ENCODE measurements around the gene SDSL.

The SDSL gene

DNA sequence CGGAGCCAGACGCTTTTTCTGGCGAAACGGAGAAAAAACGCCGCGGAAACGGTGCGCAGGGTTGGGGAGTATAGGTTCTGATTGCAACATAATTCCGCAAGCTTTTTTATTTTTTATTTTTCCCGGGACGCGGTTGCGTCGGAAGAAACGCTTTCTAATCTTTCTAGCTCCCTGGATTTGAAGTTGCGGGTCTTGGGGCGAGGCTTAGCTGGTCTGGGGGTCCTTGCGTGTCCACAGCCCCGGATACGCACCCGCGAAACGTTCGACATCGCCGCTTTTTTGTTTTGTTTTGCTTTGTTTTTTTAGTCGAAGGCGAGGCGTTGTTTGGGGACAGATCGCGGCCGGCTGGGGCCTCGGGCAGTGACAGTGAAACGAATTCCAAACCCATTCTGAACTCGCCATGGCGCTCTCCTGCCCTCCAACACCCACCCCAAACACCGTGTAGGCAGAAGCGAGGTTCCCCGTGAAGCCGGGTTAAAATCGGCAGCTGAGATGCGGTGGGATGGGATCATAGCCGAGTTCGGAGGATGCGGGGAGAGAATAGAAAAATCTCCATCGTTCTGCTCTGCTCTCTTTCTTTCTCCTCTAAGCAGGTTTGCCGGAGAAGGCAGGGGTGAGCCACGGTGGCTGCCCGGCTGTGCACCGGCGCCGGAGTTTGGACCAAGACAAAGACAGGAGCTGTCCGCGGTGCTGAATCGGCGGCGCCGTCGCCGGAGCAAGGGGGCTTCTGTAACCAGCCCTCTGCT lies 57.6 kb downstream of the SDSL start:
- Histone ChIP-seq H3K4me1 (ENCODE audit: control insufficient read depth, low read length) (no peaks in the 10 kb centered on the region), H3K9me3 (ENCODE audit: control insufficient read depth, insufficient read depth, low read length) (no peaks in the 10 kb centered on the region), H3F3A (ENCODE audit: control insufficient read depth, insufficient read depth) (no peaks in the 10 kb centered on the region), H3K4me3 (ENCODE audit: low read length) (no peak overlapping the region), H3K27ac (ENCODE audit: low read depth, low read length) (no peak overlapping the region), H3K9me2 (replicated peaks; ENCODE audit: control insufficient read depth, low read length) (no peaks in the 10 kb centered on the region), H3K36me3 (ENCODE audit: control insufficient read depth, low read length) (no peaks in the 10 kb centered on the region), H3K79me2 (ENCODE audit: control insufficient read depth, low read length) (no peaks in the 10 kb centered on the region), H3K27me3 (ENCODE audit: control insufficient read depth, low read length) (peaks cover 17% of the 10 kb centered on the region), H4K20me1 (ENCODE audit: control insufficient read depth, insufficient read depth, low read depth, low read length) (no peaks in the 10 kb centered on the region), H3K4me2 (ENCODE audit: low read length) (no peak overlapping the region)
- TF ChIP-seq, protein P1, sequence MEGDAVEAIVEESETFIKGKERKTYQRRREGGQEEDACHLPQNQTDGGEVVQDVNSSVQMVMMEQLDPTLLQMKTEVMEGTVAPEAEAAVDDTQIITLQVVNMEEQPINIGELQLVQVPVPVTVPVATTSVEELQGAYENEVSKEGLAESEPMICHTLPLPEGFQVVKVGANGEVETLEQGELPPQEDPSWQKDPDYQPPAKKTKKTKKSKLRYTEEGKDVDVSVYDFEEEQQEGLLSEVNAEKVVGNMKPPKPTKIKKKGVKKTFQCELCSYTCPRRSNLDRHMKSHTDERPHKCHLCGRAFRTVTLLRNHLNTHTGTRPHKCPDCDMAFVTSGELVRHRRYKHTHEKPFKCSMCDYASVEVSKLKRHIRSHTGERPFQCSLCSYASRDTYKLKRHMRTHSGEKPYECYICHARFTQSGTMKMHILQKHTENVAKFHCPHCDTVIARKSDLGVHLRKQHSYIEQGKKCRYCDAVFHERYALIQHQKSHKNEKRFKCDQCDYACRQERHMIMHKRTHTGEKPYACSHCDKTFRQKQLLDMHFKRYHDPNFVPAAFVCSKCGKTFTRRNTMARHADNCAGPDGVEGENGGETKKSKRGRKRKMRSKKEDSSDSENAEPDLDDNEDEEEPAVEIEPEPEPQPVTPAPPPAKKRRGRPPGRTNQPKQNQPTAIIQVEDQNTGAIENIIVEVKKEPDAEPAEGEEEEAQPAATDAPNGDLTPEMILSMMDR (IDR thresholded peaks at IDR 0.05; ENCODE audit: low read depth, low read length, poor library complexity, severe bottlenecking) = no peak
- TF ChIP-seq EZH2phosphoT487 (IDR thresholded peaks at IDR 0.05; ENCODE audit: borderline replicate concordance, low read length) = no peak

DNA sequence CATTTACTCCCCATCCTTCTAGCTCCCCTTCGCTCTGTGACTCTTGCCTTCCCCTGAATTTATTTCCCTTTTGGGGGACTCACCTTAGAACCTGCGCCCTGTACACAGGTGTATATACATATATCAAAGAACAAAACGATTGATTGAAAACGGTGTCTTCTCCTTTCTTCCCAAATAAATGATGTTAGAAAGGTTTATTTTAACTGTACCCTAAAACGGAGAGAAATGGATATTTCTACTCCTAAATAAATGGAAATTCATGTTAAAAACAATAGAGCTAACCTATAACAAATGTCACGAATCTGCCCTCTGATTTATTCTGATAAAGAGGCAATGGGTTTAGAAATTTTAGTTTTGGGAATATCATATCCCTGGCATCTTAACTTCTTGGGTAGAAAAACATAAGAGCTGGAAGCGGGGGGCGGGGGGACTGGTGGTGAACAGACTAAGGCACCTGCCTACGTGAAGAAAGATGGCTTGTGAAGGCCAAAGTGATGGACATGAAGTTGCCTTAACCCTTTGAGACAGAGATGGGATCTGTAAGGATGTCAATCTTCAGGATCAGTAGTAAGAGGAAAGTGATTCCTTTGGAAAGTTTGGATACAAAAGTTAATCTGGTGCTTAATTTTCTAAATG lies 58.3 kb downstream of the SDSL start:
- Histone ChIP-seq H3K27ac (ENCODE audit: low read depth, low read length) (no peak overlapping the region), H4K20me1 (ENCODE audit: control insufficient read depth, insufficient read depth, low read depth, low read length) (no peaks in the 10 kb centered on the region), H3K9me3 (ENCODE audit: control insufficient read depth, insufficient read depth, low read length) (no peaks in the 10 kb centered on the region), H3K4me2 (ENCODE audit: low read length) (no peak overlapping the region), H3K4me1 (ENCODE audit: control insufficient read depth, low read length) (no peaks in the 10 kb centered on the region), H3K4me3 (ENCODE audit: low read length) (no peak overlapping the region), H3K27me3 (ENCODE audit: control insufficient read depth, low read length) (peaks cover 13% of the 10 kb centered on the region), H3K36me3 (ENCODE audit: control insufficient read depth, low read length) (no peaks in the 10 kb centered on the region), H3F3A (ENCODE audit: control insufficient read depth, insufficient read depth) (no peaks in the 10 kb centered on the region), H3K79me2 (ENCODE audit: control insufficient read depth, low read length) (no peaks in the 10 kb centered on the region), H3K9me2 (replicated peaks; ENCODE audit: control insufficient read depth, low read length) (no peaks in the 10 kb centered on the region)
- no peak for TF ChIP-seq EZH2phosphoT487 (IDR thresholded peaks at IDR 0.05; ENCODE audit: borderline replicate concordance, low read length)
- TF ChIP-seq, protein P1 (IDR thresholded peaks at IDR 0.05; ENCODE audit: low read depth, low read length, poor library complexity, severe bottlenecking) = no peak

DNA sequence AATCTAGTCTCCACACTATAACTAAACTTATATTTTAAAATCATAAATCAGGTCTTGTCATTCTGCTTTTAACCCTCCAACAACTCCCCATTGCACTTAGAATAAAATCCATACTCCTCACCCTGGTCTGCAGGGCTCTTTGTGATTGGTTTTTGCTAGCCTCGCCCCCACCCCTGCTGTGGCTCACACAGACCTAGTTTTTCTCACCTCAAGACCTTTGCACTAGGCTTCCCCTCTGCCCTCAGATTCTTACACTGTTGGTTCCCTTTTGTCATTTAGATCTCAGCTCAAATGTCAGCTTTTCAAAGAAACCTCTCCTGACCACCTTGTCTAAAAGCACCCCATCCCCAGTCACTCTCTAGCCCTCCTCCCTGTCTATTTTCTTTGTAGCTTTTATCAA lies 60.2 kb downstream of the SDSL start:
- Histone ChIP-seq H3K27ac (ENCODE audit: low read depth, low read length) (no peak overlapping the region), H3F3A (ENCODE audit: control insufficient read depth, insufficient read depth) (no peaks in the 10 kb centered on the region), H3K9me2 (replicated peaks; ENCODE audit: control insufficient read depth, low read length) (no peaks in the 10 kb centered on the region), H3K4me2 (ENCODE audit: low read length) (no peak overlapping the region), H3K4me3 (ENCODE audit: low read length) (no peak overlapping the region), H3K4me1 (ENCODE audit: control insufficient read depth, low read length) (no peaks in the 10 kb centered on the region), H3K79me2 (ENCODE audit: control insufficient read depth, low read length) (no peaks in the 10 kb centered on the region), H3K27me3 (ENCODE audit: control insufficient read depth, low read length) (peaks cover 13% of the 10 kb centered on the region), H4K20me1 (ENCODE audit: control insufficient read depth, insufficient read depth, low read depth, low read length) (no peaks in the 10 kb centered on the region), H3K9me3 (ENCODE audit: control insufficient read depth, insufficient read depth, low read length) (no peaks in the 10 kb centered on the region), H3K36me3 (ENCODE audit: control insufficient read depth, low read length) (no peaks in the 10 kb centered on the region)
- no peak for TF ChIP-seq EZH2phosphoT487 (IDR thresholded peaks at IDR 0.05; ENCODE audit: borderline replicate concordance, low read length)
- TF ChIP-seq, protein P1 (IDR thresholded peaks at IDR 0.05; ENCODE audit: low read depth, low read length, poor library complexity, severe bottlenecking) = no peak
